Urinary bladder (tissue), 4 donors: ENCODE results near the gene AATK. TPM values are rescaled to one million over a fixed set of nuclear protein-coding genes. Genes with fewer than 3 reads are reported as not detected.

Source experiments
- DNase-seq: peaks from one replicate; pipeline ENCODE4 v3.0.0-alpha.2; 2015; ENCODE audit errors: extremely low spot score
- H3K27ac ChIP-seq: one replicate; pipeline ENCODE4 v1.5.1; 2013; ENCODE audit warnings: low read depth, mild to moderate bottlenecking, moderate library complexity
- H3K36me3 ChIP-seq: one replicate; pipeline ENCODE4 v1.6.1; 2013; ENCODE audit warnings: mild to moderate bottlenecking, moderate library complexity; ENCODE audit not compliant: insufficient read depth
- H3K4me1 ChIP-seq: one replicate; pipeline ENCODE4 v1.6.1; 2013; ENCODE audit warnings: mild to moderate bottlenecking, moderate library complexity; ENCODE audit not compliant: insufficient read depth
- H3K4me3 ChIP-seq: one replicate; pipeline ENCODE4 v1.5.1; 2013; ENCODE audit warnings: low read depth, low read length
- WGBS: extraction: QIAGEN DNeasy Blood & Tissue Kit; methylation state at CpG from one replicate; pipeline ENCODE4 v1.1.7; 2013; 5-methylcytosine and 5-hydroxymethylcytosine counted together
- polyA plus RNA-seq: library from polyadenylated mRNA; stranded (reverse); fragments of 200-250 nt; gene quantifications from one replicate; pipeline ENCODE4 v1.2.3, GENCODE V29; 2013
- total RNA-seq: library from RNA; depleted of rRNA; stranded (reverse); fragments of >200 nt; gene quantifications from one replicate; pipeline ENCODE4 v1.2.3, GENCODE V29; 2014
- donor health status: healthy with polysubstance abuse.
- donor health status: healthy.

Gene AATK
- total RNA-seq (7.6 TPM), polyA plus RNA-seq (9.2 TPM)

GRCh38 chr17:81166033-81166492 is at the start of gene AATK:
TSS of gene AATK (minus strand) at chr17:81166221. CDS start at chr17:81165992, 229 bp downstream.
- 1% methylated on average over 55 of the region's 62 CpGs for WGBS
- peak within 1 kb of the TSS; percentile 44 for H3K4me3 ChIP-seq
- DNase-seq, result no peak
- no peaks in the 10 kb centered on the region for H3K36me3 ChIP-seq
- no peak within 1 kb of the TSS for H3K27ac ChIP-seq
- H3K4me1 ChIP-seq, result no peaks in the 10 kb centered on the region

GRCh38 chr17:81213978-81214377 is 48.0 kb upstream of the AATK start:
- 95% methylated on average over 8 of the region's 8 CpGs for WGBS
- H3K4me3 ChIP-seq, result no peak overlapping the region
- H3K4me1 ChIP-seq, result no peaks in the 10 kb centered on the region
- no peaks in the 10 kb centered on the region for H3K36me3 ChIP-seq
- DNase-seq, result no peak
- H3K27ac ChIP-seq, result no peak overlapping the region

- no peak overlapping the region for H3K4me3 ChIP-seq
- H3K27ac ChIP-seq, result no peak overlapping the region
- H3K36me3 ChIP-seq, result no peaks in the 10 kb centered on the region
- WGBS, result 85% methylated on average over 9 of the region's 9 CpGs
- H3K4me1 ChIP-seq, result no peaks in the 10 kb centered on the region
- no peak for DNase-seq
Observed at GRCh38 chr17:81212365-81212764, 46.3 kb upstream of the AATK start.

DNA sequence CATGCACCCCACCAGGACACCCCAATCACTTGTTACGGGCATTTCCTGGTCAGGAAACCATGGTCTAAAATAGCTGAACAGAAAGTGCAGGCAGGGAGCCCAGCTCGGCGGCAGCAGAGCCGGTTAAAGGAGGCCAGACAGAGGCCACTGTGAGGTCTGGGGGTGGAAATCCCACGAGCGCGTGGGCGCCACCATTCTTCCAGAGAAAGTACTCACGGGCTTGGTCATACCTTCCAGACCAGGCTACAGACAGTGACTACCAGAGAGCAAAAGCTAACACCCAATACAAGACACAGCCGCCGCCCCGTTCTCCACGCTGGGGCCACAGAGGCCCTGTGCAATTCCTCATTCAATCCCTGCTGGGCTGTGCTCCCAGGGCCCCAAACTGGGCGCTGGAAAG is 44.8 kb upstream of the AATK start:
- Histone ChIP-seq H3K4me1 (no peaks in the 10 kb centered on the region), H3K4me3 (no peak overlapping the region), H3K36me3 (no peaks in the 10 kb centered on the region), H3K27ac (no peak overlapping the region)
- 77% methylated on average over 14 of the region's 14 CpGs for WGBS
- DNase-seq, result no peak

- no peaks in the 10 kb centered on the region for H3K4me1 ChIP-seq
- DNase-seq, result no peak
- no peaks in the 10 kb centered on the region for H3K36me3 ChIP-seq
- H3K4me3 ChIP-seq, result no peak overlapping the region
- WGBS, result 82% methylated on average over 10 of the region's 10 CpGs
- H3K27ac ChIP-seq, result no peak overlapping the region
Observed at GRCh38 chr17:81210466-81210865, 44.4 kb upstream of the AATK start.

GRCh38 chr17:81209141-81209540 is 43.1 kb upstream of the AATK start:
- Histone ChIP-seq H3K27ac (no peak overlapping the region), H3K36me3 (no peaks in the 10 kb centered on the region), H3K4me1 (no peaks in the 10 kb centered on the region), H3K4me3 (no peak overlapping the region)
- WGBS, result 95% methylated on average over 16 of the region's 16 CpGs
- DNase-seq, result no peak

DNA sequence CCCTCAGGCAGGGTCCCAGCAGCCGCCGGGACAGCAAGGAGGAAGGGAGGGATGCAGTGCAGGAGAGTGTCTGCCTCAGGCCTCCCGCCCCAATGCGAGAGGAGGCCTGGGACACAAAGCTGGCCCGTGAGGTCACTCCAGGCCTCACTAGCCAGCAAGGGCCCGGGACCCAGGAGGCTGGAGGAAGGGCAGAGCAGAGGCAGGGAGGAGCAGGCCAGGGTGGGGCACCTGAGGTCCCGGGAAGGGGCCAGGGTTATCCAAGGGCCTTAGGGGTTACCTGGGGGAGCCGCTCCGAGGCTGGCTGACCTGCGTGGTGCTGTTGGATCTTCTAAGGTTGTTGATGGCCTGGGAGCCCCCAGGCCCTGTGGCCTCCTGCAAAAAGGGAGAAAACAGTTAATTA is 42.6 kb upstream of the AATK start:
- H3K36me3 ChIP-seq, result no peaks in the 10 kb centered on the region
- WGBS, result 94% methylated on average over 10 of the region's 10 CpGs
- no peaks in the 10 kb centered on the region for H3K4me1 ChIP-seq
- no peak overlapping the region for H3K27ac ChIP-seq
- no peak for DNase-seq
- no peak overlapping the region for H3K4me3 ChIP-seq

DNA sequence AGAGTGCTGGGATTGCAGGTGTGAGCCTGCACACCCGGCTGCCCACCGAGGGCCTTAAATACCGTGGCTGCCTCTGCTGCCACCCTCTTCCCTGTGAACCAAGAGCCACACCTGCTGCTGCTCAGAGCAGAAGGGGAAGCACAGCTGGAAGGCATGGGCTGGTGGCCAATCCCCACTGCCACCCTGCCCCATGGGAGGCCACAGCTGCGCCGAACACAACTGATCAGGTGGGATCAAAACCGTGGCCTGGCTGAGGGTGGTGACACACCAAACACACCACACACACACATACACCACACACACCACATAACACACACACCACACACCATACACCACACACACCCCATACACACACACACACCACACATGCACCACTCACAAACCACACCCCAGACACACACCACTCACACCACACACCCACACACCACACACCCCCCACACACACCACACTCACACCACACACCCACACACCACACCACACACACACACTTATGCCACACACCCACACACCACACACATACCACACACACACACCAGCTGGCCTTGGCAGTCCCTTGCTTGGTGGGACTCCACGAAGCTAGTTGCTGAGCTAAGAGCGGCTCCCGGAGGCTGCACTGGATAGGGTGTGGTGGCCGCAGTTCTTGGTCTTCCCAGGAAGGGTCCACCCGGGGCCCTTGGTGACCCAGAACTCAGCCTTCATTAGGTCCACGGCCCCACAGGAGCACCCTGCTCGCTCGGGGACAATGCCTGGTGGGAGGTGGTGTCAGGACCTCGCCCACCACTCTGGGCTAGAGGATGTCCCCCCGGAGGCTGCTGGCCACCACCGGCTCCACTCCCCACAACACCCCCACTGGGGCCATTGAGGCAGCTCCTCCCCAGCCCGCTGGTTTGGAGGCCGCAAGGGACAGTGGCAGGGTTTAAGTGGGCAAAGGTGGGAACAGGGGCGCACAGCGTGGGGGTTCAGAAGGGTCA is 41.9 kb upstream of the AATK start:
- no peak for DNase-seq
- no peaks in the 10 kb centered on the region for H3K4me1 ChIP-seq
- H3K36me3 ChIP-seq, result no peaks in the 10 kb centered on the region
- no peak overlapping the region for H3K4me3 ChIP-seq
- 90% methylated on average over 21 of the region's 21 CpGs for WGBS
- no peak overlapping the region for H3K27ac ChIP-seq

GRCh38 chr17:81206657-81207056 is 40.6 kb upstream of the AATK start:
- no peak for DNase-seq
- WGBS, result 92% methylated on average over 12 of the region's 12 CpGs
- no peak overlapping the region for H3K4me3 ChIP-seq
- no peaks in the 10 kb centered on the region for H3K4me1 ChIP-seq
- no peaks in the 10 kb centered on the region for H3K36me3 ChIP-seq
- no peak overlapping the region for H3K27ac ChIP-seq

GRCh38 chr17:81206166-81206565 is 40.1 kb upstream of the AATK start:
- no peak overlapping the region for H3K4me3 ChIP-seq
- no peaks in the 10 kb centered on the region for H3K4me1 ChIP-seq
- 79% methylated on average over 4 of the region's 4 CpGs for WGBS
- DNase-seq, result no peak
- no peak overlapping the region for H3K27ac ChIP-seq
- H3K36me3 ChIP-seq, result no peaks in the 10 kb centered on the region

GRCh38 chr17:81204578-81204977 is 38.6 kb upstream of the AATK start:
- no peaks in the 10 kb centered on the region for H3K36me3 ChIP-seq
- H3K4me3 ChIP-seq, result no peak overlapping the region
- DNase-seq, result no peak
- WGBS, result 83% methylated on average over 10 of the region's 10 CpGs
- H3K4me1 ChIP-seq, result no peaks in the 10 kb centered on the region
- no peak overlapping the region for H3K27ac ChIP-seq

- Histone ChIP-seq H3K27ac (no peak overlapping the region), H3K4me3 (no peak overlapping the region), H3K4me1 (no peaks in the 10 kb centered on the region), H3K36me3 (no peaks in the 10 kb centered on the region)
- no peak for DNase-seq
- WGBS, result 94% methylated on average over 20 of the region's 20 CpGs
Observed at GRCh38 chr17:81203136-81203535, 37.1 kb upstream of the AATK start.

- H3K4me3 ChIP-seq, result no peak overlapping the region
- 96% methylated on average over 10 of the region's 10 CpGs for WGBS
- no peaks in the 10 kb centered on the region for H3K4me1 ChIP-seq
- no peaks in the 10 kb centered on the region for H3K36me3 ChIP-seq
- no peak for DNase-seq
- no peak overlapping the region for H3K27ac ChIP-seq
Observed at GRCh38 chr17:81202318-81202717, 36.3 kb upstream of the AATK start.
